HG03196 (cell line): ENCODE data around the gene STAM.

ENCODE experiments used
- ATAC-seq: cut with Tn5 transposase; IDR thresholded peaks from one replicate; pipeline ENCODE4 v1.9.1; 2021; ENCODE audit not compliant: unreplicated experiment

Gene STAM

GRCh38 chr10:17645621-17646345 is 1.8 kb downstream of the STAM start:
- ATAC-seq: no peak

GRCh38 chr10:17647326-17647725 is 3.4 kb downstream of the STAM start:
- no peak for ATAC-seq

GRCh38 chr10:17648243-17649035 is 4.5 kb downstream of the STAM start:
- ATAC-seq: no peak

GRCh38 chr10:17649052-17649451 is 5.1 kb downstream of the STAM start:
- no peak for ATAC-seq

- no peak for ATAC-seq
Observed at GRCh38 chr10:17649836-17650235, 5.9 kb downstream of the STAM start.

GRCh38 chr10:17650416-17650815 is 6.5 kb downstream of the STAM start:
- no peak for ATAC-seq

GRCh38 chr10:17651896-17652295 is 7.9 kb downstream of the STAM start:
- ATAC-seq: no peak

GRCh38 chr10:17652585-17652984 is 8.6 kb downstream of the STAM start:
- ATAC-seq: peak; percentile 42

GRCh38 chr10:17655009-17655408 is 11.1 kb downstream of the STAM start:
- ATAC-seq: peak; percentile 19

GRCh38 chr10:17655567-17656146 is 11.7 kb downstream of the STAM start:
- peak; percentile 64 for ATAC-seq

GRCh38 chr10:17657103-17657500 is 13.2 kb downstream of the STAM start:
- ATAC-seq: no peak

GRCh38 chr10:17659365-17659764 is 15.4 kb downstream of the STAM start:
- no peak for ATAC-seq

GRCh38 chr10:17660921-17661320 is 17.0 kb downstream of the STAM start:
- ATAC-seq: no peak

GRCh38 chr10:17661510-17661909 is 17.6 kb downstream of the STAM start:
- ATAC-seq: no peak

GRCh38 chr10:17662193-17663138 is 18.5 kb downstream of the STAM start:
- ATAC-seq: no peak

- no peak for ATAC-seq
Observed at GRCh38 chr10:17663450-17663849, 19.5 kb downstream of the STAM start.

GRCh38 chr10:17665747-17666146 is 21.8 kb downstream of the STAM start:
- no peak for ATAC-seq

GRCh38 chr10:17668435-17669184 is 24.7 kb downstream of the STAM start:
- ATAC-seq: peak; percentile 18

GRCh38 chr10:17669185-17669872 is 25.4 kb downstream of the STAM start:
- ATAC-seq: peak; percentile 64

- no peak for ATAC-seq
Observed at GRCh38 chr10:17671307-17671706, 27.4 kb downstream of the STAM start.
